Activated CD4-positive, alpha-beta memory T cell treated with anti-CD3 and anti-CD28 coated beads for 36 hours (primary cell): ENCODE results near the gene EPN1. TPM values are rescaled to one million over a fixed set of nuclear protein-coding genes. Genes with fewer than 3 reads are reported as not detected.

Source experiments
- CTCF ChIA-PET: fragments of 350-600 bp; sonication (Branson Sonifier 250); formaldehyde crosslinking; loops from one replicate; lab custom pipeline; 2021; ENCODE audit warnings: antibody characterized with exemption, inconsistent platforms; lab: Charles Lee
- POLR2A ChIA-PET: fragments of 350-600 bp; sonication (Branson Sonifier 250); formaldehyde crosslinking; loops from one replicate; lab custom pipeline; 2021; ENCODE audit warnings: antibody characterized with exemption; lab: Charles Lee
- DNase-seq: peaks from one replicate; pipeline ENCODE4 v3.0.0-alpha.2; 2020
- H3K27ac Mint-ChIP-seq: one replicate; pipeline ENCODE4 v1.8.0; 2021; ENCODE audit warnings: mixed read lengths
- H3K27me3 Mint-ChIP-seq: one replicate; pipeline ENCODE4 v1.8.0; 2021; ENCODE audit warnings: mixed read lengths
- H3K36me3 Mint-ChIP-seq: one replicate; pipeline ENCODE4 v1.8.0; 2021; ENCODE audit warnings: mixed read lengths
- H3K4me1 Mint-ChIP-seq: one replicate; pipeline ENCODE4 v1.8.0; 2021; ENCODE audit warnings: low read depth, mixed read lengths
- H3K4me3 Mint-ChIP-seq: one replicate; pipeline ENCODE4 v1.8.0; 2021; ENCODE audit warnings: mild to moderate bottlenecking, mixed read lengths
- H3K9me3 Mint-ChIP-seq: one replicate; pipeline ENCODE4 v1.8.0; 2021; ENCODE audit warnings: mixed read lengths
- intact Hi-C: fragments of 100-400 bp; cut with micrococcal nuclease; formaldehyde crosslinking; loops from one replicate; pipeline ENCODE4 v1.15.1; 2023
- total RNA-seq, 2 experiments: library from RNA; stranded (reverse); gene quantifications; one replicate each; pipeline ENCODE4 v1.2.3, GENCODE V29; 2021

The EPN1 gene
- total RNA-seq, 2 experiments from 2014 or later: 36.0 to 36.1 TPM

GRCh38 chr19:55661826-55662225 is 13.2 kb upstream of the EPN1 start:
- CTCF ChIA-PET: no interaction called here
- H3K27ac Mint-ChIP-seq: peak overlapping the region; percentile 7
- peaks cover 62% of the 10 kb centered on the region for H3K36me3 Mint-ChIP-seq
- H3K9me3 Mint-ChIP-seq: no peaks in the 10 kb centered on the region
- peaks cover 25% of the 10 kb centered on the region for H3K4me1 Mint-ChIP-seq
- intact Hi-C loops: no loop called here
- no peak overlapping the region for H3K4me3 Mint-ChIP-seq
- no peak for DNase-seq
- POLR2A ChIA-PET: no interaction called here
- no peaks in the 10 kb centered on the region for H3K27me3 Mint-ChIP-seq

- Mint-ChIP-seq H3K4me1 (peaks cover 7% of the 10 kb centered on the region), H3K4me3 (no peak overlapping the region), H3K27ac (no peak overlapping the region), H3K36me3 (peaks cover 55% of the 10 kb centered on the region), H3K27me3 (no peaks in the 10 kb centered on the region), H3K9me3 (no peaks in the 10 kb centered on the region)
- intact Hi-C loops: no loop called here
- no peak for DNase-seq
- POLR2A ChIA-PET: no interaction called here
- CTCF ChIA-PET: interaction anchor here (0.8 kb wide), 1 partner anchor 145 kb away, joined by 3 read pairs; no protein-coding TSS in a partner anchor
These were observed 11.0 kb upstream of the EPN1 start for GRCh38 chr19:55663846-55664536.

- no peaks in the 10 kb centered on the region for H3K27me3 Mint-ChIP-seq
- H3K4me1 Mint-ChIP-seq: peaks cover 12% of the 10 kb centered on the region
- intact Hi-C loops: no loop called here
- CTCF ChIA-PET: interaction anchor here (1.2 kb wide), 1 partner anchor 9 kb away, joined by 3 read pairs; no protein-coding TSS in a partner anchor
- H3K9me3 Mint-ChIP-seq: no peaks in the 10 kb centered on the region
- no peak for DNase-seq
- no peak overlapping the region for H3K4me3 Mint-ChIP-seq
- POLR2A ChIA-PET: interaction anchor here (0.7 to 2.0 kb wide), 2 partner anchors 10 to 62 kb away, joined by 3 to 8 read pairs; no protein-coding TSS in a partner anchor
- no peak overlapping the region for H3K27ac Mint-ChIP-seq
- peaks cover 57% of the 10 kb centered on the region for H3K36me3 Mint-ChIP-seq
These were observed 8.6 kb upstream of the EPN1 start for GRCh38 chr19:55666343-55667005.

- Mint-ChIP-seq H3K4me3 (no peak overlapping the region), H3K27ac (no peak overlapping the region), H3K36me3 (peaks cover 54% of the 10 kb centered on the region), H3K27me3 (no peaks in the 10 kb centered on the region), H3K9me3 (no peaks in the 10 kb centered on the region), H3K4me1 (peaks cover 13% of the 10 kb centered on the region)
- ChIA-PET CTCF (interaction anchor here (1.2 kb wide), 1 partner anchor 36 kb away, joined by 3 read pairs; no protein-coding TSS in a partner anchor), POLR2A (interaction anchor here (0.7 to 2.0 kb wide), 2 partner anchors 10 to 63 kb away, joined by 3 to 8 read pairs; no protein-coding TSS in a partner anchor)
- DNase-seq: no peak
- intact Hi-C loops: no loop called here
These were observed 8.0 kb upstream of the EPN1 start for GRCh38 chr19:55667006-55667381.

GRCh38 chr19:55667511-55667910 is 7.5 kb upstream of the EPN1 start:
- intact Hi-C loops: no loop called here
- Mint-ChIP-seq H3K4me3 (no peak overlapping the region), H3K4me1 (peaks cover 13% of the 10 kb centered on the region), H3K27ac (no peak overlapping the region), H3K36me3 (peaks cover 54% of the 10 kb centered on the region), H3K9me3 (no peaks in the 10 kb centered on the region), H3K27me3 (no peaks in the 10 kb centered on the region)
- CTCF ChIA-PET: interaction anchor here (1.2 kb wide), 1 partner anchor 36 kb away, joined by 3 read pairs; no protein-coding TSS in a partner anchor
- POLR2A ChIA-PET: interaction anchor here (2.0 kb wide), 1 partner anchor 11 kb away, joined by 8 read pairs; no protein-coding TSS in a partner anchor
- DNase-seq: no peak

- POLR2A ChIA-PET: no interaction called here
- H3K27me3 Mint-ChIP-seq: no peaks in the 10 kb centered on the region
- H3K4me1 Mint-ChIP-seq: peaks cover 13% of the 10 kb centered on the region
- H3K27ac Mint-ChIP-seq: no peak overlapping the region
- intact Hi-C loops: no loop called here
- CTCF ChIA-PET: interaction anchor here (1.2 kb wide), 1 partner anchor 36 kb away, joined by 3 read pairs; no protein-coding TSS in a partner anchor
- no peak for DNase-seq
- no peaks in the 10 kb centered on the region for H3K9me3 Mint-ChIP-seq
- peaks cover 49% of the 10 kb centered on the region for H3K36me3 Mint-ChIP-seq
- H3K4me3 Mint-ChIP-seq: no peak overlapping the region
These were observed 7.1 kb upstream of the EPN1 start for GRCh38 chr19:55667958-55668357.

GRCh38 chr19:55668603-55669348 is 6.2 kb upstream of the EPN1 start:
- Mint-ChIP-seq H3K27me3 (no peaks in the 10 kb centered on the region), H3K4me1 (peaks cover 17% of the 10 kb centered on the region), H3K4me3 (no peak overlapping the region), H3K9me3 (no peaks in the 10 kb centered on the region), H3K27ac (no peak overlapping the region), H3K36me3 (peaks cover 47% of the 10 kb centered on the region)
- no peak for DNase-seq
- intact Hi-C loops: no loop called here
- ChIA-PET CTCF (interaction anchor here (1.2 kb wide), 1 partner anchor 35 kb away, joined by 3 read pairs; no protein-coding TSS in a partner anchor), POLR2A (no interaction called here)

GRCh38 chr19:55669418-55670279 is 5.4 kb upstream of the EPN1 start:
- Mint-ChIP-seq H3K9me3 (no peaks in the 10 kb centered on the region), H3K27me3 (no peaks in the 10 kb centered on the region), H3K27ac (no peak overlapping the region), H3K4me3 (no peak overlapping the region), H3K36me3 (peaks cover 46% of the 10 kb centered on the region), H3K4me1 (peaks cover 21% of the 10 kb centered on the region)
- DNase-seq: no peak
- ChIA-PET POLR2A (no interaction called here), CTCF (no interaction called here)
- intact Hi-C loops: no loop called here

- intact Hi-C loops: no loop called here
- peaks cover 21% of the 10 kb centered on the region for H3K4me1 Mint-ChIP-seq
- H3K27me3 Mint-ChIP-seq: no peaks in the 10 kb centered on the region
- POLR2A ChIA-PET: interaction anchor here (1.4 kb wide), 1 partner anchor 13 kb away, joined by 5 read pairs; no protein-coding TSS in a partner anchor
- H3K4me3 Mint-ChIP-seq: no peak overlapping the region
- DNase-seq: no peak
- H3K27ac Mint-ChIP-seq: no peak overlapping the region
- no peaks in the 10 kb centered on the region for H3K9me3 Mint-ChIP-seq
- H3K36me3 Mint-ChIP-seq: peaks cover 43% of the 10 kb centered on the region
- CTCF ChIA-PET: interaction anchor here (1.0 to 2.1 kb wide), 4 partner anchors 10 to 38 kb away, joined by 4 to 23 read pairs (median 14); partner anchors contain the start of gene U2AF2
These were observed 4.6 kb upstream of the EPN1 start for GRCh38 chr19:55670280-55671053.

- Mint-ChIP-seq H3K9me3 (no peaks in the 10 kb centered on the region), H3K36me3 (peaks cover 41% of the 10 kb centered on the region), H3K27me3 (no peaks in the 10 kb centered on the region), H3K4me1 (peaks cover 26% of the 10 kb centered on the region), H3K27ac (no peak overlapping the region), H3K4me3 (no peak overlapping the region)
- POLR2A ChIA-PET: interaction anchor here (1.4 kb wide), 1 partner anchor 14 kb away, joined by 5 read pairs; no protein-coding TSS in a partner anchor
- DNase-seq: no peak
- intact Hi-C loops: no loop called here
- CTCF ChIA-PET: interaction anchor here (1.0 to 2.1 kb wide), 4 partner anchors 11 to 38 kb away, joined by 4 to 23 read pairs (median 14); partner anchors contain the start of gene U2AF2
These were observed 4.0 kb upstream of the EPN1 start for GRCh38 chr19:55671054-55671378.
